A673 (cell line): ENCODE measurements around the gene KRT17. TPM values are rescaled to one million over a fixed set of nuclear protein-coding genes. Genes with fewer than 3 reads are reported as not detected.

ENCODE experiments used
- BruUV-seq: library from RNA; stranded (reverse); fragments of 400-500 nt; replicated peaks from 2 replicates; lab custom pipeline; 2021; lab: Mats Ljungman, UMichigan
- CTCF ChIA-PET: fragments of 300-600 bp; sonication (Branson Sonifier 250); formaldehyde crosslinking; loops from one replicate; lab custom pipeline; 2022; ENCODE audit warnings: antibody characterized with exemption; lab: Charles Lee
- POLR2A ChIA-PET: fragments of 300-600 bp; sonication (Branson Sonifier 250); formaldehyde crosslinking; loops from one replicate; lab custom pipeline; 2022; ENCODE audit warnings: antibody characterized with exemption; ENCODE audit not compliant: low non-redundant PET; lab: Charles Lee
- DNase-seq: peaks from one replicate; pipeline ENCODE4 v3.0.0-alpha.2; 2015; ENCODE audit warnings: low spot score
- H3K27ac ChIP-seq: fragments of 200-600 bp; sonication (generic); 2 replicates; pipeline ENCODE4 v1.5.1; 2016; ENCODE audit warnings: mixed run types, low read depth, mild to moderate bottlenecking, mixed read lengths, antibody characterized with exemption, low read length; ENCODE audit not compliant: poor library complexity, severe bottlenecking
- H3K27me3 ChIP-seq: fragments of 200-600 bp; sonication (generic); replicated peaks from 2 replicates; pipeline ENCODE4 v1.6.1; 2017; ENCODE audit warnings: mixed run types, low read depth, mild to moderate bottlenecking, mixed read lengths, antibody characterized with exemption, low read length; ENCODE audit not compliant: insufficient read depth, poor library complexity
- H3K36me3 ChIP-seq: fragments of 200-600 bp; sonication (generic); 2 replicates; pipeline ENCODE4 v1.6.1; 2016; ENCODE audit warnings: mixed run types, mild to moderate bottlenecking, mixed read lengths, antibody characterized with exemption, low read length; ENCODE audit not compliant: insufficient read depth, poor library complexity, severe bottlenecking
- H3K4me1 ChIP-seq: fragments of 200-600 bp; sonication (generic); 2 replicates; pipeline ENCODE4 v1.6.1; 2017; ENCODE audit warnings: mixed run types, mild to moderate bottlenecking, mixed read lengths, antibody characterized with exemption, low read length; ENCODE audit not compliant: insufficient read depth, poor library complexity, severe bottlenecking
- H3K4me3 ChIP-seq: fragments of 200-600 bp; sonication (generic); 2 replicates; pipeline ENCODE4 v1.5.1; 2016; ENCODE audit warnings: low read depth, mixed run types, mild to moderate bottlenecking, mixed read lengths, low read length; ENCODE audit not compliant: poor library complexity, severe bottlenecking
- H3K9me3 ChIP-seq: fragments of 200-600 bp; sonication (generic); 2 replicates; pipeline ENCODE4 v1.6.1; 2016; ENCODE audit warnings: mixed run types, low read depth, mild to moderate bottlenecking, mixed read lengths, antibody characterized with exemption, low read length; ENCODE audit not compliant: poor library complexity, severe bottlenecking
- CTCF ChIP-seq: fragments of 300-800, 200-600 bp; sonication (generic); conservative IDR thresholded peaks from 2 replicates; pipeline ENCODE4 v1.5.1; 2017; ENCODE audit warnings: low read depth, mild to moderate bottlenecking, antibody characterized with exemption, low read length, moderate library complexity, mixed read lengths
- EZH2 ChIP-seq: fragments of 200-600 bp; sonication (generic); IDR thresholded peaks from 2 replicates; pipeline ENCODE4 v1.6.1; 2017; ENCODE audit warnings: borderline replicate concordance, low read depth, mild to moderate bottlenecking, mixed read lengths, antibody characterized with exemption, low read length; ENCODE audit not compliant: poor library complexity, severe bottlenecking
- intact Hi-C: fragments of 100-400 bp; cut with micrococcal nuclease; formaldehyde crosslinking; loops from one replicate; pipeline ENCODE4 v1.10.0; 2022; ENCODE audit not compliant: unreplicated experiment
- total RNA-seq: library from RNA; stranded (reverse); gene quantifications from 2 replicates; pipeline ENCODE4 v1.2.3, GENCODE V29; 2021

KRT17 gene
- total RNA-seq, 1 experiment from 2014 or later: 54.1 TPM

- DNase-seq: no peak
- Histone ChIP-seq H3K36me3 (no peaks in the 10 kb centered on the region), H3K4me1 (no peaks in the 10 kb centered on the region), H3K27ac (no peak overlapping the region), H3K4me3 (no peak overlapping the region), H3K27me3 (no peaks in the 10 kb centered on the region), H3K9me3 (no peaks in the 10 kb centered on the region)
- ChIA-PET CTCF (no interaction called here), POLR2A (no interaction called here)
- BruUV-seq: no TSS peak
- intact Hi-C loops: no loop called here
- TF ChIP-seq EZH2 (no peak), CTCF (no peak)
Measured at GRCh38 chr17:41581366-41582060, 42.9 kb downstream of the KRT17 start.

- no TSS peak for BruUV-seq
- H3K36me3 ChIP-seq: no peaks in the 10 kb centered on the region
- no peak for TF ChIP-seq EZH2
- no peak for TF ChIP-seq CTCF
- POLR2A ChIA-PET: no interaction called here
- H3K9me3 ChIP-seq: no peaks in the 10 kb centered on the region
- DNase-seq: no peak
- H3K27ac ChIP-seq: no peak overlapping the region
- H3K4me1 ChIP-seq: no peaks in the 10 kb centered on the region
- intact Hi-C loops: no loop called here
- no peaks in the 10 kb centered on the region for H3K27me3 ChIP-seq
- H3K4me3 ChIP-seq: no peak overlapping the region
- CTCF ChIA-PET: no interaction called here
Measured at GRCh38 chr17:41580687-41581365, 43.5 kb downstream of the KRT17 start.

GRCh38 chr17:41580244-41580575, 44.2 kb downstream of the KRT17 start:
- no TSS peak for BruUV-seq
- CTCF ChIA-PET: interaction anchor here (0.5 to 1.1 kb wide), 8 partner anchors 28 to 457 kb away, joined by 3 to 10 read pairs (median 4); no protein-coding TSS in a partner anchor

More at GRCh38 chr17:41580244-41580575, 44.2 kb downstream of the KRT17 start:
- H3K9me3 ChIP-seq: no peaks in the 10 kb centered on the region
- no peak overlapping the region for H3K27ac ChIP-seq
- no peak for TF ChIP-seq CTCF
- TF ChIP-seq EZH2: no peak
- POLR2A ChIA-PET: no interaction called here
- intact Hi-C loops: no loop called here
- no peak overlapping the region for H3K4me3 ChIP-seq
- H3K4me1 ChIP-seq: no peaks in the 10 kb centered on the region
- no peak for DNase-seq
- H3K27me3 ChIP-seq: no peaks in the 10 kb centered on the region
- H3K36me3 ChIP-seq: no peaks in the 10 kb centered on the region
